Osteoblast (primary cell): ENCODE results near the gene ADAMTS17. TPM values are rescaled to one million over a fixed set of nuclear protein-coding genes. Genes with fewer than 3 reads are reported as not detected.

Experiments used
- DNase-seq: peaks from one replicate; pipeline ENCODE4 v3.0.0; 2011; ENCODE audit warnings: low spot score, mixed read lengths; ENCODE audit not compliant: insufficient read length; ENCODE audit errors: missing footprints
- H2AFZ ChIP-seq: 2 replicates; pipeline ENCODE4 v1.6.0; 2011; ENCODE audit warnings: mild to moderate bottlenecking, low read length
- H3K27ac ChIP-seq: 2 replicates; pipeline ENCODE4 v1.5.1; 2011; ENCODE audit warnings: mild to moderate bottlenecking, low read depth, low read length, moderate library complexity
- H3K27me3 ChIP-seq: 2 replicates; pipeline ENCODE4 v1.6.0; 2012; ENCODE audit warnings: mild to moderate bottlenecking, control low read depth, inconsistent platforms, low read length, moderate library complexity; ENCODE audit not compliant: insufficient read depth
- H3K36me3 ChIP-seq: 2 replicates; pipeline ENCODE4 v1.5.1; 2011; ENCODE audit warnings: mild to moderate bottlenecking, low read length, control low read depth, moderate library complexity; ENCODE audit not compliant: insufficient read depth
- H3K4me1 ChIP-seq: 2 replicates; pipeline ENCODE4 v1.5.1; 2011; ENCODE audit warnings: mild to moderate bottlenecking, low read length, control low read depth, moderate library complexity; ENCODE audit not compliant: insufficient read depth
- H3K4me2 ChIP-seq: 2 replicates; pipeline ENCODE4 v1.6.0; 2011; ENCODE audit warnings: mild to moderate bottlenecking, low read length; ENCODE audit not compliant: insufficient read depth
- H3K4me3 ChIP-seq: fragments of 200-600 bp; sonication (generic); 3 replicates; pipeline ENCODE4 v1.5.1; 2012; ENCODE audit warnings: mild to moderate bottlenecking, low read length, inconsistent platforms; ENCODE audit not compliant: insufficient read depth
- H3K79me2 ChIP-seq: 2 replicates; pipeline ENCODE4 v1.6.0; 2012; ENCODE audit warnings: mild to moderate bottlenecking, low read length, control low read depth, inconsistent platforms; ENCODE audit not compliant: insufficient read depth
- H3K9me3 ChIP-seq: 2 replicates; pipeline ENCODE4 v1.5.1; 2011; ENCODE audit warnings: low read depth, low read length, control low read depth
- H4K20me1 ChIP-seq: 2 replicates; pipeline ENCODE4 v1.6.0; 2012; ENCODE audit warnings: mild to moderate bottlenecking, low read length, control low read depth; ENCODE audit not compliant: insufficient read depth
- total RNA-seq: library from RNA; depleted of rRNA; stranded (reverse); fragments of >200 nt; gene quantifications from 2 replicates; pipeline ENCODE4 v1.2.3, GENCODE V29; 2012
- TF ChIP-seq, protein P1 (sequence below): IDR thresholded peaks from 2 replicates; pipeline ENCODE4 v1.5.1; 2011; ENCODE audit warnings: mild to moderate bottlenecking, low read depth, low read length, moderate library complexity; ENCODE audit errors: extremely low read depth

The ADAMTS17 gene
- total RNA-seq, 1 donor, result under 0.01 TPM

DNA sequence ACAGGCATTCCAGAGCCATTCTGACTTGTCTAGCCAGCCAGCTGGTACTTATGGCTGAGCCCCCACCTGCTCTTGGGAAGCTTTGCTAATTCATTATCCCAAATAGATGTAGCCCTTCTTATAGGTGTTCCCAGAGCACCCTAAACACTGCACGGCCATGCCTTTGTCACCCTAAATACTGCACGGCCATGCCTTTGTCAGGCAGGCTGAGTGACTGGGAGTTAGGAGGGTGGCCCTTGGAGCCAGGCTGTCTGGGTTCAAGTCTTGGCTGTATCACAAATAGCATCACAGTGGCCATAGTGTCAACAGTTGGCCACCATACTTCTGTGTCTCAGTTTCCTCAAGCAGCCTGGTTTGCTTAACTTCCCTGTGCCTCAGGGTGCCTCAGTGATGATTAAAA lies 292.3 kb downstream of the ADAMTS17 start:
- Histone ChIP-seq H3K9me3 (no peaks in the 10 kb centered on the region), H3K79me2 (no peaks in the 10 kb centered on the region), H3K27ac (no peak overlapping the region), H3K4me2 (no peak overlapping the region), H3K27me3 (no peaks in the 10 kb centered on the region), H2AFZ (no peak overlapping the region), H3K4me3 (no peak overlapping the region), H3K4me1 (no peaks in the 10 kb centered on the region), H4K20me1 (no peaks in the 10 kb centered on the region), H3K36me3 (no peaks in the 10 kb centered on the region)
- peak; percentile 32 for DNase-seq
- TF ChIP-seq, protein P1, sequence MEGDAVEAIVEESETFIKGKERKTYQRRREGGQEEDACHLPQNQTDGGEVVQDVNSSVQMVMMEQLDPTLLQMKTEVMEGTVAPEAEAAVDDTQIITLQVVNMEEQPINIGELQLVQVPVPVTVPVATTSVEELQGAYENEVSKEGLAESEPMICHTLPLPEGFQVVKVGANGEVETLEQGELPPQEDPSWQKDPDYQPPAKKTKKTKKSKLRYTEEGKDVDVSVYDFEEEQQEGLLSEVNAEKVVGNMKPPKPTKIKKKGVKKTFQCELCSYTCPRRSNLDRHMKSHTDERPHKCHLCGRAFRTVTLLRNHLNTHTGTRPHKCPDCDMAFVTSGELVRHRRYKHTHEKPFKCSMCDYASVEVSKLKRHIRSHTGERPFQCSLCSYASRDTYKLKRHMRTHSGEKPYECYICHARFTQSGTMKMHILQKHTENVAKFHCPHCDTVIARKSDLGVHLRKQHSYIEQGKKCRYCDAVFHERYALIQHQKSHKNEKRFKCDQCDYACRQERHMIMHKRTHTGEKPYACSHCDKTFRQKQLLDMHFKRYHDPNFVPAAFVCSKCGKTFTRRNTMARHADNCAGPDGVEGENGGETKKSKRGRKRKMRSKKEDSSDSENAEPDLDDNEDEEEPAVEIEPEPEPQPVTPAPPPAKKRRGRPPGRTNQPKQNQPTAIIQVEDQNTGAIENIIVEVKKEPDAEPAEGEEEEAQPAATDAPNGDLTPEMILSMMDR, result no peak

- TF ChIP-seq, protein P1, result no peak
- DNase-seq, result no peak
- H3K27ac ChIP-seq, result no peak overlapping the region
- H3K4me2 ChIP-seq, result no peak overlapping the region
- no peaks in the 10 kb centered on the region for H3K27me3 ChIP-seq
- no peaks in the 10 kb centered on the region for H3K9me3 ChIP-seq
- H2AFZ ChIP-seq, result no peak overlapping the region
- H3K36me3 ChIP-seq, result no peaks in the 10 kb centered on the region
- H3K79me2 ChIP-seq, result no peaks in the 10 kb centered on the region
- H3K4me1 ChIP-seq, result peaks cover 3% of the 10 kb centered on the region
- no peak overlapping the region for H3K4me3 ChIP-seq
- no peaks in the 10 kb centered on the region for H4K20me1 ChIP-seq
These were observed 293.0 kb downstream of the ADAMTS17 start for GRCh38 chr15:100048736-100049135.

GRCh38 chr15:100043692-100044091 lies 298.1 kb downstream of the ADAMTS17 start:
- no peaks in the 10 kb centered on the region for H3K36me3 ChIP-seq
- TF ChIP-seq, protein P1, result no peak
- no peak for DNase-seq
- H3K27ac ChIP-seq, result peak overlapping the region; percentile 70
- peak overlapping the region; percentile 53 for H3K4me3 ChIP-seq
- H3K9me3 ChIP-seq, result no peaks in the 10 kb centered on the region
- H3K4me1 ChIP-seq, result peaks cover 18% of the 10 kb centered on the region
- H3K4me2 ChIP-seq, result peak overlapping the region; percentile 79
- H3K27me3 ChIP-seq, result no peaks in the 10 kb centered on the region
- H2AFZ ChIP-seq, result peak overlapping the region; percentile 83
- no peaks in the 10 kb centered on the region for H4K20me1 ChIP-seq
- no peaks in the 10 kb centered on the region for H3K79me2 ChIP-seq

DNA sequence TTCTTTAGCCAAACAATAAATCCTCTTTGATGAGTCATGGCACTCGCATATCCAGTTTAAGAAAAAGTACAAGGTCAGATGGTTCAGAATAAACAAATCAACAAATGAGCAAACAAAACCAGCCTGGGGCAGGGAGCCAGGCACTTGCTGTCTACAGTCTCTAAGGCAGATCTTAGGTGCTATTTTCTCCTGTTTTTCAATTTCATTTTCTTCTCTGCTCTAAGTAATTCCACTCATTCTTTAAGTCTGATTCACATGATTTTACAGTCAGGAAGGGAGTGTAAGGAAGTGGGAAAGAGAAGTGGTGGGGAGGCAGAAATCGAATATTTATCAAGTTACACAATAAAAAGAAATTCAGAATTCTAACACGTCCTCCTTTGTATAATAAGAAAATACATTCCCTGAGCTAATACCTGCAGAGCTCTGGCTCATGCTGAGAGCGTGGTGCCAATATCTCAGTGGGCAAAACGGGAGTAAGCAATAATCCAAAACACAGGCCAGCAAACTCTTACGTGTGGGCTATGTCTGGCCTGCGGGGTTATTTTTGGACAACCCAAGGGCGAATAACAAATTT lies 298.6 kb downstream of the ADAMTS17 start:
- H3K36me3 ChIP-seq, result no peaks in the 10 kb centered on the region
- no peaks in the 10 kb centered on the region for H3K9me3 ChIP-seq
- no peaks in the 10 kb centered on the region for H3K27me3 ChIP-seq
- H3K79me2 ChIP-seq, result no peaks in the 10 kb centered on the region
- H3K4me2 ChIP-seq, result peak overlapping the region; percentile 79
- TF ChIP-seq, protein P1, result no peak
- H3K27ac ChIP-seq, result peak overlapping the region; percentile 70
- no peak for DNase-seq
- peak overlapping the region; percentile 53 for H3K4me3 ChIP-seq
- H2AFZ ChIP-seq, result peak overlapping the region; percentile 83
- H3K4me1 ChIP-seq, result peaks cover 18% of the 10 kb centered on the region
- H4K20me1 ChIP-seq, result no peaks in the 10 kb centered on the region
